Metanephros (tissue), 1 donor: ENCODE data around the gene FAM200B. TPM values are rescaled to one million over a fixed set of nuclear protein-coding genes. Genes with fewer than 3 reads are reported as not detected.

Experiments used
- total RNA-seq: library from RNA; depleted of rRNA; stranded (reverse); fragments of >200 nt; gene quantifications from one replicate; pipeline ENCODE4 v1.2.3, GENCODE V29; 2014

Gene FAM200B
- 38.1 TPM for total RNA-seq

DNA sequence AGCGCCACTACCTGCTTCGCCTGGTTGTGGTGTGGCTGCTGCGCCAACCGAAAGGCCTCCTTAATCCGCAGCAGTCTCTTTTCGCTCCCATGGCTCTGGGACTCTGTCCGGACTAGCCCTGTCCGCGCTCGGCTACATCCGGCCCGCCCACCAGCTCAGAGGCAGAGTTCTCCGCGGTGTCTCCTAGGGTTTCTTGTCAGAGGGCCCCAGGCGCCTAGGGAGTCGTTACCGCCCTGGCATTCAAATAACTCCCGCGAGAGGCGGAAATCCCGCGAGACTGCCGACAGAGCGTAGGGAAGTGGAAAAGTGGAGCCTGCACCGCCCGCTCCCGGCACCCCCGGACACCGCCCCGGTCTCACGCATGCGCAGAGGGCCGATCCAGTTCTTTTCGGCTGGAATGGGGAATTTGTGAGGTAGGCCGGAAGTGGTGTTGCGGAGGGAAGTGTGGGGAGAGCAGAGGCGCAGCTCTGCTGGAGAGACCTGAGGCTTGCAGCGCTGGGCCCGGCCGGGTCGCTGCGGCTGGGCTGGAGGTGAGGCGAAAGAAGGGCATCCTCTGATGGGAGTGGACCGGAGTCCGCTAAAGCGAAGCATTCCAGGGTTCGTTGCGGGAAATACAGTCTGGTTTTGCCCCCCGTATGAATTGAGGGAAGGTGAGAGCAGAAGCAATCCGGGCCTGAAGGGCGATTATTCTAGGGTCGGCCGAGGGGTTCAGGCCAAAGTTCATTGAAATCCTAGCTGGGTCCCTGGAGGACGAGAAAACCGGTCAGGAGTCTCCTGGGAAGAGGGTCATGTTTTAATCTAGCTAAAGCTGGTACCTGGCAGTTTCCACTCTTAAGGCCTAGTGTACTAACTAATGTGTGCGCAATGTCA, at the start of gene FAM200B:
Gene FAM200B (plus strand): TSS at position 456 of the 870 bp plus-strand sequence. CDS start 5,151 bp downstream, outside the sequence.

DNA sequence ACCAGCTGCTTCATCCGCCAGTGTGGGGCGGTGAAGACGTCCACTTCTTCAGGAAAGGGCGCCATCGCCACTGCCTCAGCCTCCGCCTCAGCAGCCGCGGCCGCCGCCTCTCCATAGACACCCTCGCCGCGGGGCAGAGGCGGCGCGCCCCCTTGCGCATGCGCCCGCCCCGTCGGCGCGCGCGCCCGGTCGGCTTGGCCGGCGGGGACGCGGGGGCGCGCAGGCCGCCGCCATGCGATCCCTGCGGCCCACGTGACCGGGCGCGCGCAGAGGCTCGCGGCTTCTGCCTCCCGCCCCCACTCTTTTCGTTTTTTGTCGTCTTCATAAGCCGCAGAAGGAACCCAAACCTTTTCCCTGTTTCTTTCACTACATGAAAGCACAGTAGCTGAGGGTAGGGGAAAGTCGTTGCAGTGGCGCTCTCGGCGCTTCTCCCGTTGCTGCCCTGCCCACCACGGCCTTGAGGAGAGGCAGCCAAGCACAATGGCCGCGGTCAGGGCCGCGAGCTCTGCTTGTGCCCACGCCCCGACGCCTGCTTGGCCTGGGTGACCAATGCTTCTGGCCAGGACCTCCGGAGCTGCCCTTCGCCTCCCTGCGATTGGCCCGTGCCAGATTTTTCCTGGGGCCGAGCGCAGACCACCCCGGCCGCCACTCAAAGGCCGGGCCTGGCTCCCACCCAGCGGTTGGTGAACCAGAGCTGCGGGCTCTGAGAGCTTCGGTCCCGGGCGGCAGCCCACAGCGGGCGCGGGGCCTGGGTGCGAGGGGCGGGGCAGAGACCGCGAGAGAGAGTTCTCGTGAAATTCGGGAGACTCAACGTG, 26.2 kb upstream of the FAM200B start, which contains the start of gene FBXL5:
Gene FBXL5 (minus strand): TSS at position 135 of the 815 bp plus-strand sequence. CDS start 70 bp downstream, at position 65.

DNA sequence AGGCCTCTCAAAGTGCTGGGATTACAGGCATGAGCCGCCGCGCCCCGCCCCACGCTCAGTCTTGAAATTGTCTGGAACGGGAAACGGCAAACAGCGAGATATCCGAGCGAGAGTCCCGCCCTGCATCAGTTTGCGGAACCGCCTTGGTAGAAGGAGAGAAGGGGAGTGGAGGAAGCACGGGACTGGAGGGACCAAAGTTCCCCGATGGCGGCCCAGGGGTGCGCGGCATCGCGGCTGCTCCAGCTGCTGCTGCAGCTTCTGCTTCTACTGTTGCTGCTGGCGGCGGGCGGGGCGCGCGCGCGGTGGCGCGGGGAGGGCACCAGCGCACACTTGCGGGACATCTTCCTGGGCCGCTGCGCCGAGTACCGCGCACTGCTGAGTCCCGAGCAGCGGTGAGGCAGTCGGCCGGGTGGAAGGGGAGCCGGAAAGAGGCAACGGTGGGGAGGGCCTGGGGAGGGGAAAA, 21.3 kb downstream of the FAM200B start, which contains the start of gene BST1:
Gene BST1 (plus strand): TSS at position 125 of the 463 bp plus-strand sequence. CDS start 80 bp downstream, at position 205.

Other genes with a start within 250 kb of the FAM200B start
- gene CC2D2A, start 211.9 kb upstream of the FAM200B start, total RNA-seq, result 42.0 TPM
- 121 TPM for gene FBXL5, start 26.5 kb upstream of the FAM200B start, total RNA-seq
- gene BST1, start 21.2 kb downstream of the FAM200B start, total RNA-seq, result 10.2 TPM
- 1.9 TPM for gene CD38, start 96.5 kb downstream of the FAM200B start, total RNA-seq